Fibroblast of pulmonary artery (primary cell): ENCODE data around the gene NOP9.

Experiments
- DNase-seq: peaks from one replicate; pipeline ENCODE4 v3.0.0-alpha.2; 2010; ENCODE audit warnings: low read depth
- H3K4me3 ChIP-seq: replicated peaks from 2 replicates; pipeline ENCODE4 v1.5.1; 2011; ENCODE audit warnings: low read depth, mild to moderate bottlenecking, control low read depth, low read length, moderate library complexity
- CTCF ChIP-seq: IDR thresholded peaks from 2 replicates; pipeline ENCODE4 v1.5.1; 2011; ENCODE audit warnings: mild to moderate bottlenecking, control low read depth, low read length, inconsistent platforms; ENCODE audit errors: missing control alignments

The NOP9 gene, protein sequence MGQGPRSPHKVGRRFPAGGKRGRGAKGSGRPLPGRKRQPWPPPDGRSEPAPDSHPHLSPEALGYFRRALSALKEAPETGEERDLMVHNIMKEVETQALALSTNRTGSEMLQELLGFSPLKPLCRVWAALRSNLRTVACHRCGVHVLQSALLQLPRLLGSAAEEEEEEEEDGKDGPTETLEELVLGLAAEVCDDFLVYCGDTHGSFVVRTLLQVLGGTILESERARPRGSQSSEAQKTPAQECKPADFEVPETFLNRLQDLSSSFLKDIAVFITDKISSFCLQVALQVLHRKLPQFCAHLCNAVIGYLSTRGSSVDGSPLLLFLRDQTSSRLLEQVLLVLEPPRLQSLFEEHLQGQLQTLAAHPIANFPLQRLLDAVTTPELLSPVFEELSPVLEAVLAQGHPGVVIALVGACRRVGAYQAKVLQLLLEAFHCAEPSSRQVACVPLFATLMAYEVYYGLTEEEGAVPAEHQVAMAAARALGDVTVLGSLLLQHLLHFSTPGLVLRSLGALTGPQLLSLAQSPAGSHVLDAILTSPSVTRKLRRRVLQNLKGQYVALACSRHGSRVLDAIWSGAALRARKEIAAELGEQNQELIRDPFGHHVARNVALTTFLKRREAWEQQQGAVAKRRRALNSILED

DNA sequence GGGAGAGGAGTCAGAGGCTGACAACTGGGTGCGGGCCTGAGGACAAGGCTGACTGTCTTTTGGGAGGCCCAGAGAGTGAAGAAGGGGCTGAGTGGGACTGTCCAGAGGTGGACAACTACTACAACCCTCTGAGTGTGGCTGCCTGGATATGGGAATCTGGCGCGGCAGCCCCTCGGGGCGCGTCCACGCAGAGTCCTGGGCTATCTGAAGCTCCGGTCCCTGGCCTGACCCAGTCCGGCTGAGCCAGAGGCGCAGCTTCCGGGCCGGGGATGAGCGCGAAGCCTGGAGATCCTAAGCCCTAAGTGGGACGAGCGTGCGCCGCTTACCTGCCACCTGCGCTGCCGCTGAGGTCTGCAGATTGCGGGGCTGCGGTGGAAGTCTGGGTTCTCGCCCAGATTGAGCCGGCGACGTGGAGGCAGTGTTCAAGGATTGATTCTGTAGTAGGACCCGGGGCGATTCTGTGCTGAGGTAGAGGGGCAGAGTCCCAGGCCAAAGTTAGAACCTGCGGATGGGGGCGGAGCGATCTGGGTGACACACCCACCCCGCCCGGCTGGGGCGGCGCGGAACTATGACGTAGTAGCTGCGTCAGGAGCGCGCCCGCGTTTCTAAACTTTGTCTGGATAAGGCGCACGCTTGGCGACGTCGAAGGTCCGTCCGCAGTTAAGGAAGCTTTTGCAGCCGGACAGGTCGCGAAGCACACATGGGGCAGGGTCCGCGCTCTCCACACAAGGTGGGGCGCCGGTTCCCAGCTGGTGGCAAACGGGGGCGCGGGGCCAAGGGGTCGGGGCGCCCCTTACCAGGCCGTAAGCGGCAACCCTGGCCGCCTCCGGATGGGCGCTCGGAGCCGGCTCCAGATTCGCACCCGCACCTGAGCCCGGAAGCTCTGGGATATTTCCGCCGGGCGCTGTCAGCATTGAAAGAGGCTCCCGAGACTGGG is at the start of gene NOP9, which contains the start of gene DHRS1:
Gene NOP9 (plus strand): TSS at position 596 of the 937 bp plus-strand sequence. CDS start 105 bp downstream, at position 701.
Gene DHRS1 (minus strand): TSS at position 526 of the 937 bp plus-strand sequence. CDS start 674 bp downstream, outside the sequence.
- H3K4me3 ChIP-seq = peak within 1 kb of the TSS; percentile 96
- no peak for TF ChIP-seq CTCF
- peak; percentile 91 for DNase-seq

GRCh38 chr14:24250354-24250753 is 49.3 kb upstream of the NOP9 start:
- DNase-seq = no peak
- no peak for TF ChIP-seq CTCF
- H3K4me3 ChIP-seq = no peak overlapping the region

- no peak overlapping the region for H3K4me3 ChIP-seq
- DNase-seq = peak; percentile 54
- TF ChIP-seq CTCF = peak; percentile 34
Observed at GRCh38 chr14:24251880-24252288, 47.8 kb upstream of the NOP9 start.

GRCh38 chr14:24252289-24253124 is 47.1 kb upstream of the NOP9 start:
- H3K4me3 ChIP-seq = no peak overlapping the region
- DNase-seq = no peak
- no peak for TF ChIP-seq CTCF

DNA sequence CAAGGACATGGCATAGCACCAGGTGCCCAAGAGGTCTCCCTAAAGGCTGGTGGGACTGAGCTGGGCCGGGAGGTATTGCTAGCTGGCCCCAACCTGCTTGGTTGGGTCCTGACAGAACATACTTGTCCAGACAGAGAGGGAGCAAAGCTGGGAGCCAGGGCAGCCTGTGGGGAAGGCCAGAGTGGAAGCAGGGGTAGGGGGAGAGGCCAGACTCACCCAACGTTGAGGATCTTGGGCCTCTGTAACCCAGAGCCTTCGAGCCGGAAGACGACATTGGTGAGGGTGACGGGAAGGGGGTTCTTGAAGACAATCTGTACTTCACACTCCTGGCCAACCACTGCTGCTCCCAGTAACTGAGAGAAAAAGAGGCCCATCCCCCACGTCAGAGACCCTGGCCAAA is 45.7 kb upstream of the NOP9 start:
- H3K4me3 ChIP-seq = no peak overlapping the region
- no peak for TF ChIP-seq CTCF
- DNase-seq = no peak
